Breast epithelium (tissue), 4 donors: ENCODE data around the gene MANBA. TPM values are rescaled to one million over a fixed set of nuclear protein-coding genes. Genes with fewer than 3 reads are reported as not detected.

Experiments
- DNase-seq, 2 donors: peaks; one replicate each; pipeline ENCODE4 v3.0.0-alpha.2; 2019; ENCODE audit warnings: low spot score in 2 of 2
- H3K27ac ChIP-seq, 2 donors: fragments of 200-600 bp; sonication (generic) in 1 of 2; one replicate each; pipeline ENCODE4 v1.5.1; 2016 to 2019; ENCODE audit warnings: mild to moderate bottlenecking in 1 of 2
- H3K27me3 ChIP-seq, 2 donors: fragments of 200-600 bp; sonication (generic) in 1 of 2; one replicate each; pipeline versions ENCODE4 v1.5.1 to v1.6.0; 2017 to 2019; ENCODE audit warnings: control low read depth in 1 of 2, mild to moderate bottlenecking in 1 of 2
- H3K36me3 ChIP-seq: fragments of 200-600 bp; one replicate; pipeline ENCODE4 v1.5.1; 2019
- H3K4me1 ChIP-seq, 2 donors: fragments of 200-600 bp; sonication (generic); one replicate each; pipeline ENCODE4 v1.5.1; 2016 to 2019; ENCODE audit warnings: control low read depth in 1 of 2
- H3K4me3 ChIP-seq, 3 donors: fragments of 200-600 bp; sonication (generic); 1 replicate in 2 of 3; 2 replicates in 1 of 3; pipeline ENCODE4 v1.5.1; 2016 to 2019; ENCODE audit warnings: mild to moderate bottlenecking in 3 of 3, moderate library complexity in 2 of 3
- H3K9me3 ChIP-seq, 2 donors: fragments of 200-600 bp; sonication (generic) in 1 of 2; one replicate each; pipeline ENCODE4 v1.5.1; 2016 to 2019; ENCODE audit warnings: control low read depth in 1 of 2
- CTCF ChIP-seq, 3 donors: fragments of 450-650 bp; IDR thresholded peaks; one replicate each; pipeline ENCODE4 v1.5.1; 2016 to 2017; ENCODE audit warnings: antibody characterized with exemption in 3 of 3, mild to moderate bottlenecking in 3 of 3, moderate library complexity in 3 of 3
- POLR2A ChIP-seq: fragments of 450-650 bp; IDR thresholded peaks from one replicate; pipeline ENCODE4 v1.6.1; 2016; ENCODE audit warnings: antibody characterized with exemption, mild to moderate bottlenecking, moderate library complexity
- POLR2AphosphoS5 ChIP-seq, 3 donors: sonication (generic); formaldehyde crosslinking; IDR thresholded peaks; one replicate each; pipeline ENCODE4 v1.6.1; 2017; ENCODE audit warnings: antibody characterized with exemption in 3 of 3
- intact Hi-C: fragments of 100-400 bp; cut with DNase I; formaldehyde crosslinking; loops from one replicate; pipeline ENCODE4 v1.15.1; 2023; ENCODE audit warnings: low total_unique reads
- total RNA-seq, 3 donors: library from RNA; depleted of rRNA; stranded (reverse); fragments of >200 nt; gene quantifications; one replicate each; pipeline ENCODE4 v1.1.0, GENCODE V29; 2016

Gene MANBA
- total RNA-seq, 3 donors from 2014 or later, result 47.8 to 56.2 (median 49.8) TPM

GRCh38 chr4:102657206-102657605 lies 103.6 kb downstream of the MANBA start:
- intact Hi-C loops, result no loop called here
- DNase-seq, result no peak
- Histone ChIP-seq H3K4me3 (no peak overlapping the region), H3K9me3 (no peaks in the 10 kb centered on the region), H3K27ac (no peak overlapping the region), H3K36me3 (no peaks in the 10 kb centered on the region), H3K27me3 (no peaks in the 10 kb centered on the region), H3K4me1 (no peaks in the 10 kb centered on the region)
- no peak for TF ChIP-seq CTCF (IDR thresholded peaks at IDR 0.05)
- TF ChIP-seq POLR2AphosphoS5 (IDR thresholded peaks at IDR 0.05), result no peak
- TF ChIP-seq POLR2A, result no peak

- H3K4me3 ChIP-seq, result no peak overlapping the region
- intact Hi-C loops, result no loop called here
- H3K4me1 ChIP-seq, result no peaks in the 10 kb centered on the region
- no peaks in the 10 kb centered on the region for H3K9me3 ChIP-seq
- no peaks in the 10 kb centered on the region for H3K27me3 ChIP-seq
- no peak overlapping the region for H3K27ac ChIP-seq
- no peak for TF ChIP-seq POLR2A
- no peak for TF ChIP-seq CTCF (IDR thresholded peaks at IDR 0.05)
- no peak for TF ChIP-seq POLR2AphosphoS5 (IDR thresholded peaks at IDR 0.05)
- no peak for DNase-seq
- H3K36me3 ChIP-seq, result peaks cover 6% of the 10 kb centered on the region
Measured at GRCh38 chr4:102647117-102647516, 113.7 kb downstream of the MANBA start.

- H3K27ac ChIP-seq, result no peak overlapping the region
Measured at GRCh38 chr4:102642631-102643298, 118.0 kb downstream of the MANBA start.

GRCh38 chr4:102641793-102642192 lies 119.0 kb downstream of the MANBA start:
- no peak overlapping the region for H3K4me3 ChIP-seq
- H3K36me3 ChIP-seq, result no peaks in the 10 kb centered on the region
- no peaks in the 10 kb centered on the region for H3K9me3 ChIP-seq
- no peaks in the 10 kb centered on the region for H3K27me3 ChIP-seq
- intact Hi-C loops, result no loop called here
- no peak for TF ChIP-seq POLR2AphosphoS5 (IDR thresholded peaks at IDR 0.05)
- TF ChIP-seq CTCF (IDR thresholded peaks at IDR 0.05), result no peak
- no peak for TF ChIP-seq POLR2A
- no peak for DNase-seq
- no peak overlapping the region for H3K27ac ChIP-seq
- no peaks in the 10 kb centered on the region for H3K4me1 ChIP-seq

More at GRCh38 chr4:102642631-102643298, 118.0 kb downstream of the MANBA start:
- Histone ChIP-seq H3K9me3 (no peaks in the 10 kb centered on the region), H3K27me3 (no peaks in the 10 kb centered on the region), H3K4me1 (no peaks in the 10 kb centered on the region), H3K4me3 (no peak overlapping the region), H3K36me3 (no peaks in the 10 kb centered on the region)
- TF ChIP-seq POLR2AphosphoS5 (IDR thresholded peaks at IDR 0.05) (no peak), POLR2A (no peak), CTCF (IDR thresholded peaks at IDR 0.05) (no peak)
- intact Hi-C loops, result no loop called here
- no peak for DNase-seq

GRCh38 chr4:102640669-102641068 lies 120.1 kb downstream of the MANBA start:
- no peaks in the 10 kb centered on the region for H3K27me3 ChIP-seq
- TF ChIP-seq CTCF (IDR thresholded peaks at IDR 0.05) (no peak), POLR2AphosphoS5 (IDR thresholded peaks at IDR 0.05) (no peak), POLR2A (no peak)
- DNase-seq, result no peak
- H3K36me3 ChIP-seq, result no peaks in the 10 kb centered on the region
- no peak overlapping the region for H3K4me3 ChIP-seq
- H3K4me1 ChIP-seq, result no peaks in the 10 kb centered on the region
- H3K27ac ChIP-seq, result no peak overlapping the region
- intact Hi-C loops, result no loop called here
- no peaks in the 10 kb centered on the region for H3K9me3 ChIP-seq
